Cardiac fibroblast (primary cell): Measurements from ENCODE around the gene MYH6.

Source experiments
- DNase-seq, 2 donors: peaks; one replicate each; pipeline versions ENCODE4 v3.0.0 to v3.0.0-alpha.2; 2010; ENCODE audit warnings: low read depth in 2 of 2
- H3K4me3 ChIP-seq, 2 donors: replicated peaks in 1 of 2; 1 replicate in 1 of 2; 2 replicates in 1 of 2; pipeline ENCODE4 v1.5.1; 2011; ENCODE audit warnings: low read depth in 2 of 2, low read length in 2 of 2, mild to moderate bottlenecking in 2 of 2, moderate library complexity in 1 of 2
- TF ChIP-seq, protein P1 (sequence below): IDR thresholded peaks from one replicate; pipeline ENCODE4 v1.5.1; 2011; ENCODE audit warnings: low read depth, mild to moderate bottlenecking, low read length, inconsistent platforms

Gene MYH6

DNA sequence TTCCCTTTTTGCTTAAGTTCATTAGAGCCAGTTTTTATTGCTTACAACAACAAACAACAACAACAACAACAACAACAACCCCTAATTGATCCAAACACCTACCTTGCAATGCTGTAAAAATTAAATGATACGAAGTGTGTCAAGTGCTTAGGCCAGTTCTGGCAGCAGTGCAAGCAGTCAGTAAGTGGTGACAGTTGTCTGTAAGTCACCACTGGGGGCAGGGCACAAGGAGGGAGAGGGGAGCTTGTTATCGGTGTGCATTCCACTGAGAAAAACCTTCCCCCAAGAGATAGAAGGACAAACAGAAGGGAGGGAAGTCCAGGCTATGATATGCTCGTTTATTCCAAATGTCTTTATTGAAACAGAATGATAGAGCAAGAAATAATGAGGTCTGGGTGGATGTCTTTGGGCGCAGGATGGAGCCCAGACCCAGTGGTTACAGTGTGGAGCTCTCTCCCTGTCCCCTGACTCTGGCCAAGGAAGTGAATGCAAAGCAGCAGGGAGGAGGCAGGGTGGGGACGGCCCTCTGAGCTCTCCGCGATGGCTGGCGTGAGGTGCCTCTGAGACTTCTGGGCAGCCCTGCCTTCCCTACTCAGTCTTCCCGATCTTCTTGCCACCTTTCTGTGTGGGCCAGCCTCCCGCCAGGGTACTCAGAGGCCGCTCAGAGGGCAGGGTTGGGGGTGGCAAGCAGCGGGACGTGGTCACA is 61.9 kb downstream of the MYH6 start:
- DNase-seq = no peak
- no peak overlapping the region for H3K4me3 ChIP-seq
- TF ChIP-seq, protein P1, sequence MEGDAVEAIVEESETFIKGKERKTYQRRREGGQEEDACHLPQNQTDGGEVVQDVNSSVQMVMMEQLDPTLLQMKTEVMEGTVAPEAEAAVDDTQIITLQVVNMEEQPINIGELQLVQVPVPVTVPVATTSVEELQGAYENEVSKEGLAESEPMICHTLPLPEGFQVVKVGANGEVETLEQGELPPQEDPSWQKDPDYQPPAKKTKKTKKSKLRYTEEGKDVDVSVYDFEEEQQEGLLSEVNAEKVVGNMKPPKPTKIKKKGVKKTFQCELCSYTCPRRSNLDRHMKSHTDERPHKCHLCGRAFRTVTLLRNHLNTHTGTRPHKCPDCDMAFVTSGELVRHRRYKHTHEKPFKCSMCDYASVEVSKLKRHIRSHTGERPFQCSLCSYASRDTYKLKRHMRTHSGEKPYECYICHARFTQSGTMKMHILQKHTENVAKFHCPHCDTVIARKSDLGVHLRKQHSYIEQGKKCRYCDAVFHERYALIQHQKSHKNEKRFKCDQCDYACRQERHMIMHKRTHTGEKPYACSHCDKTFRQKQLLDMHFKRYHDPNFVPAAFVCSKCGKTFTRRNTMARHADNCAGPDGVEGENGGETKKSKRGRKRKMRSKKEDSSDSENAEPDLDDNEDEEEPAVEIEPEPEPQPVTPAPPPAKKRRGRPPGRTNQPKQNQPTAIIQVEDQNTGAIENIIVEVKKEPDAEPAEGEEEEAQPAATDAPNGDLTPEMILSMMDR = no peak

DNA sequence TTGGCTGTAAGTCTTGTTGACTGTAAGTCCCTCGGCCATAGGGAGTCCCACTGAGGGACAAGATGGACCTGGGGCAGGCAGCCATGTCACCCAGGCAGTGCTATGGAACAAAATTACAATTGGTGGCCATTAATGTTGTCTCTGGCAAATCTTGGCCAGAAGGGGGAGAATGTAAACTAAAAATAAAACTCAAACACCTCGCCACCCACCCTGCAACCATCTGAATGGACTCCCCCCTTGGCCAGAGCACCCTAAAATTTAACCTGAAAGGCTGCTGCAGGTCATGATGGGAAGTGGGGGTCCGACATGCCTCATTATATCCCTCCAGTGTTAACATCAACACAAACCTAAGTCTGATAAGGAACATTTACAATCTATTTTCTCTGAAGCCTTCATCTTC is 63.6 kb downstream of the MYH6 start:
- TF ChIP-seq, protein P1 = no peak
- no peak for DNase-seq
- no peak overlapping the region for H3K4me3 ChIP-seq

DNA sequence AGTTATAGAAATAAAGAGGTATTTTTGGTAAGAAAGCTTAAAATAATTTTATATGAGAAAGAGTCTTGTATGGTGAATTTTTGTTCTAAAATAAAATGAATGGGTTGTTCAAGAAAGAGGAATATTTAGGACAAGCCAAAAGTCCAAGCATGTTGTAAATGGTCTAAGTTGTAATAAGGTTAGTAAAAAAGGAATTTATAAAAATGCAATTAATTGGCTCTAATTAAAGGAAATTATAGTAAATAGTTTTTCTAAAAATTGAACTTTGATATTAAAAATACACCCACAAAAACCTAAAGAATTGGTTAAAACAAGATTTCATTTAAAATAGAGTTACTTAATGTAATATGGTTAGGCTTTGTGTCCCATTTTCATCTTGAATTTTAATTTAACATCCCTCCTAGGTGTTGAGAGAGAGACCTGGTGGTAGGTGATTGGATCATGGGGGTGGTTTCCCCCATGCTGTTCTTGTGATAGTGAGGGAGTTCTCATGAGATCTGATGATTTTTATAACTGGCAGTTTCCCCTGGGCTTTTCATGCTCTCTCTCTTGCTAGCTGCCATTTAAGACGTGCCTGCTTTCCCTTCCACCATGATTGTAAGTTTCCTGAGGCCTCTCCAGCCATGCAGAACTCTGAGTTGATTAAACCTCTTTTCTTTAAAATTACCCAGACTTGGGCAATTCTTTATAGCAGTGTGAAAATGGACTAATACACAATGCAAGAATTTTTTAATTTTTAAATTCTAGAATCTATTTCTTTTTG is 68.4 kb downstream of the MYH6 start:
- H3K4me3 ChIP-seq = no peak overlapping the region
- TF ChIP-seq, protein P1 = no peak
- DNase-seq = no peak

DNA sequence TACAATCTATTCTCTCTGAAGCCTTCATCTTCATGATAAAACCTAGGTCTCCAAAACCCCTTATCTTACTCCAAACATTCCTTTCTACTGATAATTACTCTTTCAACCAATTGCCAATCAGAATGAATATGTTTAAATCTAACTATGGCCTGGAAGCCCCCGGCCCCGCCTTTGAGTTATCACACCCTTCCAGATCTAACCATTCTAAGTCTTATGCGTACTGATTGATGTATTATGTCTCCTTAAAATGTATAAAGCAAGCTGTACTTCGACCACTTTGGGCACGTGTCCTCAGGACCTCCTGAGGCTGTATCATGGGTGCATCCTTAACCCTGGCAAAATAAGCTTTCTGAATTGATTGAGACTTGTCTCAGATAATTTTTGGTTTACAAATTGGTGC is 72.5 kb downstream of the MYH6 start:
- TF ChIP-seq, protein P1 = no peak
- no peak overlapping the region for H3K4me3 ChIP-seq
- no peak for DNase-seq
